Measurements from ENCODE around the gene BOC.

DNA sequence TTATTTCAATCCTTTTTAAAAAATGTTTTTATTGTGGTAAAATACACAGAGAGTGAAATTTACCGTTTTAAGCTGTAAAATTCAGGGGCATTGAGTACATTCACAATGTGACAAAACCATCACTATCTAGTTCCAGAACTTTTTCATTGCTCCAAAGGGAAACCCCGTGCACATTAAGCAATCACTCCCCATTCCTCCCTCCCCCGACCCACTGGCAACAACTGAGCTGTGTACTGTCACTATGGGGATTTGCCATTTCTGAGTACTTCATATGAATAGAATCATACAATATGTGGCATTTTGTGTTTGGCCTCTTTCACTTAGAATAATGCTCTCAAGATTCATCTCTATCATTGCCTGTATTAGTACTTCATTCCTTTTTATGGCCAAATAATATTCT, 45.5 kb upstream of the BOC start:
- TF ChIP-seq, protein P1, sequence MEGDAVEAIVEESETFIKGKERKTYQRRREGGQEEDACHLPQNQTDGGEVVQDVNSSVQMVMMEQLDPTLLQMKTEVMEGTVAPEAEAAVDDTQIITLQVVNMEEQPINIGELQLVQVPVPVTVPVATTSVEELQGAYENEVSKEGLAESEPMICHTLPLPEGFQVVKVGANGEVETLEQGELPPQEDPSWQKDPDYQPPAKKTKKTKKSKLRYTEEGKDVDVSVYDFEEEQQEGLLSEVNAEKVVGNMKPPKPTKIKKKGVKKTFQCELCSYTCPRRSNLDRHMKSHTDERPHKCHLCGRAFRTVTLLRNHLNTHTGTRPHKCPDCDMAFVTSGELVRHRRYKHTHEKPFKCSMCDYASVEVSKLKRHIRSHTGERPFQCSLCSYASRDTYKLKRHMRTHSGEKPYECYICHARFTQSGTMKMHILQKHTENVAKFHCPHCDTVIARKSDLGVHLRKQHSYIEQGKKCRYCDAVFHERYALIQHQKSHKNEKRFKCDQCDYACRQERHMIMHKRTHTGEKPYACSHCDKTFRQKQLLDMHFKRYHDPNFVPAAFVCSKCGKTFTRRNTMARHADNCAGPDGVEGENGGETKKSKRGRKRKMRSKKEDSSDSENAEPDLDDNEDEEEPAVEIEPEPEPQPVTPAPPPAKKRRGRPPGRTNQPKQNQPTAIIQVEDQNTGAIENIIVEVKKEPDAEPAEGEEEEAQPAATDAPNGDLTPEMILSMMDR (IDR thresholded peaks at IDR 0.05; ENCODE audit: insufficient read depth, low read depth, low read length): no peak
- no peak for TF ChIP-seq EZH2 (IDR thresholded peaks at IDR 0.05; ENCODE audit: insufficient read depth, low read length)
